GM18505 (cell line): ENCODE measurements around the gene NPHP4.
"Not testable (repeated sequence)": the region's sequence is repeated elsewhere in the genome, so short reads cannot be mapped to it uniquely, and the experiment has no call there.

ENCODE experiments used
- ATAC-seq: cut with Tn5 transposase; IDR thresholded peaks from one replicate; pipeline ENCODE4 v1.9.1; 2021; ENCODE audit not compliant: unreplicated experiment
- POLR2A ChIP-seq: IDR thresholded peaks from 4 replicates; pipeline ENCODE4 v1.6.1; 2011; ENCODE audit warnings: borderline replicate concordance; ENCODE audit not compliant: insufficient read depth, insufficient read length; ENCODE audit errors: extremely low read depth

The NPHP4 gene

GRCh38 chr1:5907966-5908365 lies 84.3 kb downstream of the NPHP4 start:
- no peak for ATAC-seq
- no peak for TF ChIP-seq POLR2A

- TF ChIP-seq POLR2A: no peak
- ATAC-seq: no peak
Observed at GRCh38 chr1:5907386-5907785, 84.8 kb downstream of the NPHP4 start.

- no peak for TF ChIP-seq POLR2A
- ATAC-seq: no peak
Observed at GRCh38 chr1:5906966-5907365, 85.3 kb downstream of the NPHP4 start.

GRCh38 chr1:5906116-5906515 lies 86.1 kb downstream of the NPHP4 start:
- ATAC-seq: no peak
- TF ChIP-seq POLR2A: no peak

GRCh38 chr1:5905436-5905835 lies 86.8 kb downstream of the NPHP4 start:
- TF ChIP-seq POLR2A: no peak
- no peak for ATAC-seq

GRCh38 chr1:5904551-5904950 lies 87.7 kb downstream of the NPHP4 start:
- no peak for TF ChIP-seq POLR2A
- no peak for ATAC-seq

GRCh38 chr1:5903680-5904079 lies 88.5 kb downstream of the NPHP4 start:
- no peak for ATAC-seq
- TF ChIP-seq POLR2A: no peak

GRCh38 chr1:5903031-5903430 lies 89.2 kb downstream of the NPHP4 start:
- no peak for TF ChIP-seq POLR2A
- ATAC-seq: no peak

- no peak for ATAC-seq
- no peak for TF ChIP-seq POLR2A
Observed at GRCh38 chr1:5901841-5902240, 90.4 kb downstream of the NPHP4 start.

- TF ChIP-seq POLR2A: no peak
Observed at GRCh38 chr1:5901150-5901549, 91.1 kb downstream of the NPHP4 start.

GRCh38 chr1:5898266-5898665 lies 94.0 kb downstream of the NPHP4 start:
- no peak for ATAC-seq

More at GRCh38 chr1:5901150-5901549, 91.1 kb downstream of the NPHP4 start:
- ATAC-seq: no peak

GRCh38 chr1:5896706-5897660 lies 95.2 kb downstream of the NPHP4 start:
- ATAC-seq: no peak

More at GRCh38 chr1:5898266-5898665, 94.0 kb downstream of the NPHP4 start:
- no peak for TF ChIP-seq POLR2A

GRCh38 chr1:5895446-5896406 lies 96.5 kb downstream of the NPHP4 start:
- no peak for TF ChIP-seq POLR2A
- ATAC-seq: no peak

More at GRCh38 chr1:5896706-5897660, 95.2 kb downstream of the NPHP4 start:
- TF ChIP-seq POLR2A: no peak

- not testable (repeated sequence) for ATAC-seq
Observed at GRCh38 chr1:5893699-5894278, 98.4 kb downstream of the NPHP4 start.
